ENCODE results near the gene CAMK1. TPM values are rescaled to one million over a fixed set of nuclear protein-coding genes. Genes with fewer than 3 reads are reported as not detected.

CAMK1 gene
- total and polyA plus RNA-seq, 2 of the 4 experiments (the other 2 are of a cell fraction): 33.3 to 36.4 TPM

- Histone ChIP-seq H3K56ac (ENCODE audit: extremely low read depth, insufficient read depth, low read length) (no peak overlapping the region), H3K9me3 (ENCODE audit: control insufficient read depth, insufficient read depth, low read length) (no peaks in the 10 kb centered on the region), H3K4me1 (ENCODE audit: control insufficient read depth, insufficient read depth, low read length) (no peaks in the 10 kb centered on the region), H2AFZ (replicated peaks; ENCODE audit: low read length, poor library complexity) (peak overlapping the region; percentile 61), H4K5ac (ENCODE audit: low read depth, low read length) (no peak overlapping the region), H3K36me3 (ENCODE audit: control insufficient read depth, insufficient read depth, low read length) (no peaks in the 10 kb centered on the region), H2BK120ac (ENCODE audit: low read depth, low read length) (no peak overlapping the region), H4K20me1 (ENCODE audit: insufficient read depth, low read length) (0 out of 2 replicates have a peak, but pooled peaks cover 2% of the 10 kb centered on the region), H4K91ac (ENCODE audit: insufficient read depth, low read depth, low read length) (no peak overlapping the region), H3K14ac (replicated peaks; ENCODE audit: low read depth, low read length) (no peak overlapping the region), H3K9me1 (ENCODE audit: insufficient read depth, low read length) (no peaks in the 10 kb centered on the region; the same call in 1 of the 2 replicates), H3K9ac (ENCODE audit: low read depth, low read length) (no peak overlapping the region), H3K4me3 (ENCODE audit: insufficient read depth, low read depth, low read length) (no peak overlapping the region), H3K4ac (ENCODE audit: low read depth, low read length) (no peak overlapping the region), H3K27ac (ENCODE audit: insufficient read depth, low read length) (no peak overlapping the region), H3K18ac (ENCODE audit: low read depth, low read length) (no peak overlapping the region), H2BK20ac (ENCODE audit: low read depth, low read length) (no peak overlapping the region), H2AK9ac (replicated peaks; ENCODE audit: low read depth, low read length, poor library complexity) (no peak overlapping the region), H4K8ac (ENCODE audit: low read depth in 2 of 2, low read length in 2 of 2) (no peak overlapping the region), H3K4me2 (ENCODE audit: low read depth, low read length) (no peak overlapping the region), H3K79me1 (ENCODE audit: low read depth in 1 of 2, low read length in 2 of 2) (no peaks in the 10 kb centered on the region), H3K27me3 (ENCODE audit: control insufficient read depth, insufficient read depth, low read length) (no peaks in the 10 kb centered on the region; the same call in 1 of the 2 replicates), H2BK5ac (ENCODE audit: low read depth, low read length, poor library complexity, severe bottlenecking) (no peak overlapping the region), H2BK15ac (ENCODE audit: low read depth, low read length) (no peak overlapping the region), H3K23ac (ENCODE audit: low read depth, low read length) (no peak overlapping the region), H2AK5ac (ENCODE audit: low read depth, low read length) (no peak overlapping the region)
- POLR2A ChIA-PET (ENCODE audit: unreplicated experiment): no interaction called here
- BruUV-seq (replicated peaks): no TSS peak
- WGBS, 2 experiments (ENCODE audit: extremely low coverage in 2 of 2, insufficient read length in 1 of 2): no CpG with 5 or more reads among the region's 11 CpGs
- dilution Hi-C loops (cut with HindIII; ENCODE audit: low sequenced_read_pairs, unreplicated experiment): no loop called here
- DNase-seq: no peak
- CTCF ChIA-PET: interaction anchor here (0.7 kb wide), 1 partner anchor 11 kb away, joined by 3 read pairs; no protein-coding TSS in a partner anchor
- TF ChIP-seq SMC3 (IDR thresholded peaks at IDR 0.05; ENCODE audit: low read depth, low read length) (0 out of 2 replicates have a peak, but pooled peaks have one; percentile 2), CHD1 (IDR thresholded peaks at IDR 0.05; ENCODE audit: low read depth, low read length) (no peak), POLR2A (IDR thresholded peaks at IDR 0.05; ENCODE audit: low read depth, low read length) (no peak)
- intact Hi-C loops (cut with micrococcal nuclease): no loop called here
- ATAC-seq (ENCODE audit: low read depth): no peak
- in situ Hi-C loops (cut with MboI; ENCODE audit: low sequenced_read_pairs): no loop called here
Measured at GRCh38 chr3:9727041-9727595, 42.6 kb downstream of the CAMK1 start.

Measured in IMR-90 (cell line).